H1 (cell line): ENCODE data around the gene ST6GALNAC4. TPM values are rescaled to one million over a fixed set of nuclear protein-coding genes. Genes with fewer than 3 reads are reported as not detected.

ENCODE experiments used
- CTCF ChIA-PET: fragments of 300-600 bp; sonication (Branson Sonifier 250); formaldehyde crosslinking; loops from one replicate; lab custom pipeline; 2021; ENCODE audit not compliant: partially characterized antibody; lab: Charles Lee
- POLR2A ChIA-PET: fragments of 300-600 bp; sonication (Branson Sonifier 250); formaldehyde crosslinking; loops from one replicate; lab custom pipeline; 2021; ENCODE audit warnings: inconsistent platforms; ENCODE audit not compliant: partially characterized antibody; lab: Charles Lee
- DNase-seq, 2 experiments: peaks; one replicate each; pipeline versions ENCODE4 v3.0.0 to v3.0.0-alpha.2; 2010 to 2022; ENCODE audit warnings: low spot score in 2 of 2, low read depth in 1 of 2, mixed read lengths in 1 of 2
- FAIRE-seq: peaks from 2 replicates; lab custom pipeline; 2011; peaks lifted over from hg19 to GRCh38; lab: Jason Lieb, UNC
- H2AFZ ChIP-seq: 2 replicates; pipeline ENCODE4 v1.8.1; 2012; ENCODE audit warnings: low read length, inconsistent platforms
- H2AK5ac ChIP-seq: 2 replicates; pipeline ENCODE4 v1.6.1; 2013; ENCODE audit warnings: low read depth, low read length
- H2BK120ac ChIP-seq: replicated peaks from 2 replicates; pipeline ENCODE3; 2013; ENCODE audit warnings: low read depth, low read length, inconsistent platforms
- H2BK12ac ChIP-seq: 2 replicates; pipeline ENCODE4 v1.6.1; 2013; ENCODE audit warnings: low read depth, low read length
- H2BK15ac ChIP-seq: 2 replicates; pipeline ENCODE4 v1.6.1; 2013; ENCODE audit warnings: low read length
- H2BK20ac ChIP-seq: 2 replicates; pipeline ENCODE4 v1.6.1; 2013; ENCODE audit warnings: low read length
- H2BK5ac ChIP-seq: 2 replicates; pipeline ENCODE4 v1.6.1; 2013; ENCODE audit warnings: low read depth, low read length
- H3K14ac ChIP-seq: 2 replicates; pipeline ENCODE4 v1.6.1; 2013; ENCODE audit warnings: inconsistent platforms; ENCODE audit not compliant: insufficient read length
- H3K18ac ChIP-seq: 2 replicates; pipeline ENCODE4 v1.6.1; 2013; ENCODE audit warnings: low read length; ENCODE audit errors: extremely low read depth
- H3K23ac ChIP-seq: 2 replicates; pipeline ENCODE4 v1.6.1; 2013; ENCODE audit warnings: inconsistent platforms; ENCODE audit not compliant: insufficient read length
- H3K23me2 ChIP-seq: 2 replicates; pipeline ENCODE4 v1.6.1; 2013; ENCODE audit warnings: low read depth, low read length
- H3K27ac ChIP-seq: 2 replicates; pipeline ENCODE4 v1.6.1; 2011; ENCODE audit warnings: low read depth, low read length, inconsistent platforms
- H3K27me3 ChIP-seq, 4 experiments: replicated peaks in 1 of 4; 1 replicate in 1 of 4; 2 replicates in 3 of 4; pipeline versions ENCODE4 v1.6.1 to v1.8.1; 2011 to 2013; ENCODE audit warnings: low read length in 3 of 4, mild to moderate bottlenecking in 3 of 4, inconsistent platforms in 2 of 4, mixed read lengths in 2 of 4, moderate library complexity in 1 of 4; ENCODE audit not compliant: control insufficient read depth in 3 of 4, insufficient read depth in 3 of 4; ENCODE audit errors: extremely low read depth in 1 of 4
- H3K36me3 ChIP-seq, 4 experiments: 2 replicates each; pipeline versions ENCODE4 v1.6.1 to v1.8.1; 2011 to 2013; ENCODE audit warnings: mild to moderate bottlenecking in 4 of 4, low read length in 3 of 4, moderate library complexity in 2 of 4, control low read depth in 1 of 4, inconsistent platforms in 1 of 4; ENCODE audit not compliant: insufficient read depth in 4 of 4, control insufficient read depth in 2 of 4
- H3K4ac ChIP-seq: replicated peaks from 2 replicates; pipeline ENCODE3; 2013; ENCODE audit warnings: low read length, low read depth, mixed read lengths, inconsistent platforms; ENCODE audit not compliant: insufficient read length
- H3K4me1 ChIP-seq, 4 experiments: replicated peaks in 1 of 4; 1 replicate in 1 of 4; 2 replicates in 3 of 4; pipeline versions ENCODE4 v1.6.1 to v1.8.1; 2011 to 2013; ENCODE audit warnings: low read length in 3 of 4, inconsistent platforms in 2 of 4, mixed read lengths in 1 of 4; ENCODE audit not compliant: insufficient read depth in 4 of 4, control insufficient read depth in 3 of 4
- H3K4me2 ChIP-seq, 2 experiments: 2 replicates each; pipeline versions ENCODE4 v1.6.1 to v1.8.1; 2011 to 2013; ENCODE audit warnings: low read depth in 2 of 2, low read length in 2 of 2, control low read depth in 1 of 2, inconsistent platforms in 1 of 2, mild to moderate bottlenecking in 1 of 2; ENCODE audit not compliant: insufficient read depth in 1 of 2
- H3K4me3 ChIP-seq, 4 experiments: fragments of 200-600, 300-600 bp in 1 of 4; sonication (generic), shearing (Covaris generic), sonication (Bioruptor Twin) in 1 of 4; 2 replicates each; pipeline versions ENCODE4 v1.5.1 to v1.8.1; 2011 to 2016; ENCODE audit warnings: low read length in 4 of 4, low read depth in 3 of 4, control low read depth in 2 of 4, inconsistent platforms in 2 of 4, mild to moderate bottlenecking in 2 of 4, mixed read lengths in 1 of 4, moderate library complexity in 1 of 4; ENCODE audit not compliant: insufficient read depth in 2 of 4; ENCODE audit errors: extremely low read depth in 1 of 4
- H3K56ac ChIP-seq: replicated peaks from 2 replicates; pipeline ENCODE3; 2013; ENCODE audit warnings: low read depth, mild to moderate bottlenecking, mixed read lengths, low read length, inconsistent platforms; ENCODE audit not compliant: insufficient read length
- H3K79me1 ChIP-seq: 2 replicates; pipeline ENCODE4 v1.6.1; 2013; ENCODE audit warnings: low read depth, low read length, control low read depth
- H3K79me2 ChIP-seq, 2 experiments: 2 replicates each; pipeline versions ENCODE4 v1.6.1 to v1.8.1; 2012 to 2013; ENCODE audit warnings: low read length in 2 of 2, mild to moderate bottlenecking in 2 of 2, inconsistent platforms in 1 of 2; ENCODE audit not compliant: insufficient read depth in 2 of 2, control insufficient read depth in 1 of 2
- H3K9ac ChIP-seq, 4 experiments: replicated peaks in 1 of 4; 1 replicate in 1 of 4; 2 replicates in 3 of 4; pipeline versions ENCODE4 v1.6.1 to v1.8.1; 2011 to 2013; ENCODE audit warnings: low read depth in 3 of 4, low read length in 3 of 4, control low read depth in 2 of 4, mild to moderate bottlenecking in 2 of 4, moderate library complexity in 2 of 4, inconsistent platforms in 1 of 4; ENCODE audit errors: extremely low read depth in 1 of 4
- H3K9me3 ChIP-seq, 2 experiments: 2 replicates each; pipeline versions ENCODE4 v1.6.1 to v1.8.1; 2012 to 2013; ENCODE audit warnings: mild to moderate bottlenecking in 2 of 2, moderate library complexity in 2 of 2, control low read depth in 1 of 2, inconsistent platforms in 1 of 2, low read depth in 1 of 2, low read length in 1 of 2, mixed read lengths in 1 of 2; ENCODE audit not compliant: insufficient read depth in 2 of 2
- H4K20me1 ChIP-seq, 2 experiments: replicated peaks in 1 of 2; 2 replicates each; pipeline versions ENCODE3 to v1.8.1; 2011 to 2013; ENCODE audit warnings: inconsistent platforms in 2 of 2, low read length in 2 of 2, mild to moderate bottlenecking in 1 of 2; ENCODE audit not compliant: insufficient read depth in 2 of 2, control insufficient read depth in 1 of 2
- H4K5ac ChIP-seq: 2 replicates; pipeline ENCODE4 v1.6.1; 2013; ENCODE audit warnings: low read length, low read depth, mixed read lengths, inconsistent platforms; ENCODE audit not compliant: insufficient read length
- H4K8ac ChIP-seq: 2 replicates; pipeline ENCODE4 v1.8.0; 2013; ENCODE audit warnings: mild to moderate bottlenecking, moderate library complexity, low read length, inconsistent platforms; ENCODE audit not compliant: insufficient read depth; ENCODE audit errors: extremely low read depth
- H4K91ac ChIP-seq: replicated peaks from 2 replicates; pipeline ENCODE3; 2013; ENCODE audit warnings: low read length, mixed read lengths, inconsistent platforms; ENCODE audit not compliant: insufficient read length
- ASH2L ChIP-seq: fragments of 200-600, 300-600 bp; sonication (generic); IDR thresholded peaks from one replicate; pipeline ENCODE4 v1.7.1; 2017; ENCODE audit warnings: low read length
- CBX8 ChIP-seq: fragments of 300-800, 300-1000 bp; sonication (generic); IDR thresholded peaks from 2 replicates; pipeline ENCODE4 v1.7.1; 2016; ENCODE audit warnings: low read depth, low read length, borderline replicate concordance
- CHD1 ChIP-seq: IDR thresholded peaks from 2 replicates; pipeline ENCODE4 v1.6.1; 2012; ENCODE audit warnings: low read depth, low read length, improper control_type of control experiment
- CHD2 ChIP-seq: IDR thresholded peaks from 2 replicates; pipeline ENCODE4 v1.6.1; 2012; ENCODE audit warnings: low read length, improper control_type of control experiment
- POLR2A ChIP-seq, 2 experiments: IDR thresholded peaks; 1 replicate in 1 of 2; 2 replicates in 1 of 2; pipeline ENCODE4 v1.6.1; 2011; ENCODE audit warnings: low read depth in 2 of 2, low read length in 2 of 2, mild to moderate bottlenecking in 2 of 2; ENCODE audit errors: control extremely low read depth in 1 of 2
- RFX5 ChIP-seq: IDR thresholded peaks from 2 replicates; pipeline ENCODE4 v1.6.1; 2011; ENCODE audit warnings: low read depth, low read length, improper control_type of control experiment, borderline replicate concordance
- SP2 ChIP-seq: IDR thresholded peaks from 2 replicates; pipeline ENCODE4 v1.6.1; 2012; ENCODE audit warnings: mild to moderate bottlenecking, low read length, inconsistent platforms
- WGBS, 2 experiments: shearing (Covaris generic) in 1 of 2; methylation state at CpG; one replicate each; pipeline versions ENCODE4 v1.1.6 to v1.1.7; 2013 to 2015; ENCODE audit warnings: low lambda C conversion rate in 2 of 2, mixed read lengths in 2 of 2, inconsistent platforms in 1 of 2, low coverage in 1 of 2, missing lambda C conversion rate in 1 of 2; ENCODE audit not compliant: insufficient replicate concordance in 2 of 2, insufficient coverage in 1 of 2, insufficient read length in 1 of 2; ENCODE audit errors: extremely low coverage in 1 of 2, missing lambda C conversion rate in 1 of 2; 5-methylcytosine and 5-hydroxymethylcytosine counted together
- polyA plus RNA-seq, 7 experiments: library from polyadenylated mRNA; depleted of rRNA in 3 of 7; stranded (reverse) in 5 of 7; unstranded in 2 of 7; fragments of >200 nt in 5 of 7; fragments of 200-250 nt in 2 of 7; gene quantifications; 1 replicate in 5 of 7; 2 replicates in 1 of 7; 4 replicates in 1 of 7; pipeline versions ENCODE4 v1.2.1 to v1.2.3, GENCODE V29; 2011 to 2013; ENCODE audit warnings: missing spikeins in 2 of 7, mixed read lengths in 2 of 7
- total RNA-seq: library from RNA; stranded (reverse); fragmentation: NEBNext Ultra II Directional; extraction: Animal tissue kit (Norgen Biotek cat#: 25700); gene quantifications from 2 replicates; pipeline ENCODE4 v1.2.1, GENCODE V29; 2021

The ST6GALNAC4 gene
- total and polyA plus RNA-seq, 2 of the 8 experiments (the other 6 are each of a cell fraction or from before 2014, with no cell fraction given): 21.8 to 34.1 TPM

DNA sequence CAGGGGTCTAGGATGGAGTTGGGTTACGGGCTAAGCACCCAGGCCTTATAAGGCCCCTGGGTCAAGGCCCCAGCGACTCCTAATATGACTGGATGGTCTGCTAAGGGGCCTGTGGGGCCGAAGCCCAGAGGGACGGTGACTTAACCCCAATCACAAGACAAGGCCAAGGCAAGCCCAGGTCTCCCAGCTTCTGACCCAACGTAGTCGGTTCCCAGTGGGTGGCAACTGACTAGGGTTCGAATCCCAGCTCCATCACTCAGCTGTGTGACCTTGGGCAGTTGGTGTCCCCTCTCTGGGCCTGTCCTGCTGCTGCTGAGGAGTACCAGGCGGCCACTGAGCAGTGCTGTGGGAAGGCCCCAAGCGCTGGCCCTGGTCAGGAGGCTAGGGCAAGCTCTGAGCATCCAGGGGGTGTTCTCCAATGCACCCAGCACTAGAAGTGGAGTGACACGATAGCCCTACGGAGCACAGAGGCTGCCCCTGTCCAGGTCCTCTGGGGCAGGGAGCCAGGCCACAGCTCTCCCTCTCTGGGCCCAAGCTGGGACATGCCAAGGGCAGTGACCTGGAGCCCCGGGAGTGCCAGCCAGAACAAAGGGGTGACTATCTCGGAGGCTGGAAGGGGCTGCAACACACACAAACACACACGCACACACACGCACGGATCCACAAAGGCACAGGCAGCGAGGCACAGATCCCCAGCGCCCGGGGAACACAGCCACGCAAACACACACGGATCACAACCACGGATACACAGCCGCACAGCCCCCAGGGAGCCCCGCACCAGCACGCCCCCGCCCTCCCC is 39.9 kb downstream of the ST6GALNAC4 start:
- Histone ChIP-seq H3K56ac (peak overlapping the region; percentile 53), H4K91ac (peak overlapping the region; percentile 84), H3K18ac (peak overlapping the region; percentile 3; the same call in 1 of the 2 replicates), H2BK120ac (no peak overlapping the region), H4K8ac (no peak overlapping the region), H2BK5ac (no peak overlapping the region), H3K23ac (no peak overlapping the region), H3K4ac (peak overlapping the region; percentile 72), H2BK20ac (no peak overlapping the region), H3K4me1 (peaks cover 0 to 10% (median 7%) of the 10 kb centered on the region in 4 experiments; a peak in 6 of 7 replicates), H3K4me2 (peak overlapping the region; percentile 72 to 79), H3K9me3 (no peaks in the 10 kb centered on the region), H3K4me3 (peak overlapping the region; percentile 11 to 66 (median 40)), H4K20me1 (peaks cover 0 to 1% of the 10 kb centered on the region in 2 experiments), H3K14ac (no peak overlapping the region), H2AFZ (peak overlapping the region; percentile 96), H3K23me2 (peaks cover 7% of the 10 kb centered on the region; the same call in 1 of the 2 replicates), H2BK12ac (peak overlapping the region; percentile 50; the same call in 1 of the 2 replicates), H3K27me3 (no peaks in the 10 kb centered on the region), H3K36me3 (no peaks in the 10 kb centered on the region), H3K9ac (no peak overlapping the region), H3K27ac (no peak overlapping the region), H2AK5ac (peak overlapping the region; percentile 0; the same call in 1 of the 2 replicates), H2BK15ac (peak overlapping the region; percentile 46; the same call in 1 of the 2 replicates), H3K79me1 (no peaks in the 10 kb centered on the region), H4K5ac (no peak overlapping the region), H3K79me2 (no peaks in the 10 kb centered on the region)
- no peak for TF ChIP-seq RFX5
- TF ChIP-seq CHD2: no peak
- no peak for TF ChIP-seq POLR2A (IDR thresholded peaks at IDR 0.05; ENCODE audit: control extremely low read depth in 1 of 2, low read depth in 2 of 2, low read length in 2 of 2)
- no peak for TF ChIP-seq CBX8
- TF ChIP-seq SP2: no peak
- no peak for TF ChIP-seq ASH2L
- no peak for TF ChIP-seq CHD1
- CTCF ChIA-PET: interaction anchor here (0.6 to 1.8 kb wide), 11 partner anchors 11 to 163 kb away, joined by 3 to 6 read pairs (median 3); partner anchors contain the start of genes ENG and FPGS
- WGBS, 2 experiments: 71% methylated on average over 14 of the region's 26 CpGs; no CpG with 5 or more reads in 1 of the 2 experiments
- DNase-seq (peak in 1 of 2 experiments; percentile 61), FAIRE-seq (no peak)
- POLR2A ChIA-PET: interaction anchor here (0.6 to 2.0 kb wide), 10 partner anchors 8 to 111 kb away, joined by 3 to 9 read pairs (median 4); partner anchors contain the start of gene ST6GALNAC6
